Prostate gland (tissue), 2 donors: ENCODE data around the gene UBE2E2. TPM values are rescaled to one million over a fixed set of nuclear protein-coding genes. Genes with fewer than 3 reads are reported as not detected.
"Not testable (repeated sequence)": the region's sequence is repeated elsewhere in the genome, so short reads cannot be mapped to it uniquely, and the experiment has no call there.

Experiments
- DNase-seq: peaks from one replicate; pipeline ENCODE4 v3.0.0-alpha.2; 2019; ENCODE audit warnings: low spot score
- H3K27ac ChIP-seq, 2 donors: fragments of 200-600 bp; sonication (generic); 2 replicates each; pipeline ENCODE4 v1.5.1; 2017 to 2019
- H3K27me3 ChIP-seq: fragments of 200-600 bp; sonication (generic); replicated peaks from 2 replicates; pipeline ENCODE4 v1.5.1; 2019; ENCODE audit not compliant: insufficient read depth
- H3K36me3 ChIP-seq, 2 donors: fragments of 200-600 bp; sonication (generic); 1 replicate in 1 of 2; 2 replicates in 1 of 2; pipeline versions ENCODE4 v1.5.1 to v1.8.1; 2017 to 2019
- H3K4me1 ChIP-seq: fragments of 200-600 bp; sonication (generic); replicated peaks from 2 replicates; pipeline ENCODE4 v1.5.1; 2019
- H3K4me3 ChIP-seq, 2 donors: fragments of 200-600 bp; sonication (generic); 2 replicates each; pipeline ENCODE4 v1.5.1; 2017 to 2019
- H3K9me3 ChIP-seq: fragments of 200-600 bp; sonication (generic); 2 replicates; pipeline ENCODE4 v1.5.1; 2017
- POLR2A ChIP-seq: fragments of 450-650 bp; IDR thresholded peaks from one replicate; pipeline ENCODE4 v1.6.1; 2016; ENCODE audit warnings: antibody characterized with exemption, mild to moderate bottlenecking
- POLR2AphosphoS5 ChIP-seq: sonication (generic); formaldehyde crosslinking; IDR thresholded peaks from one replicate; pipeline ENCODE4 v1.6.1; 2017; ENCODE audit warnings: antibody characterized with exemption
- WGBS: methylation state at CpG from one replicate; pipeline ENCODE4 v1.1.5; 2018; 5-methylcytosine and 5-hydroxymethylcytosine counted together
- intact Hi-C: fragments of 100-400 bp; cut with DNase I; formaldehyde crosslinking; loops from one replicate; pipeline ENCODE4 v1.14.2; 2022
- total RNA-seq, 2 donors: library from RNA; depleted of rRNA; stranded (reverse); fragments of >200 nt; gene quantifications; one replicate each; pipeline ENCODE4 v1.1.0, GENCODE V29; 2016
- TF ChIP-seq, protein P1 (sequence below), 4 experiments: fragments of 200-600 bp in 2 of 4; fragments of 450-650 bp in 2 of 4; sonication (generic) in 2 of 4; IDR thresholded peaks; 1 replicate in 3 of 4; 2 replicates in 1 of 4; pipeline ENCODE4 v1.5.1; 2016 to 2019; ENCODE audit warnings: antibody characterized with exemption in 4 of 4, mild to moderate bottlenecking in 2 of 4, moderate library complexity in 2 of 4

Gene UBE2E2
- total RNA-seq, 2 donors from 2014 or later: 25.9 to 48.7 TPM

DNA sequence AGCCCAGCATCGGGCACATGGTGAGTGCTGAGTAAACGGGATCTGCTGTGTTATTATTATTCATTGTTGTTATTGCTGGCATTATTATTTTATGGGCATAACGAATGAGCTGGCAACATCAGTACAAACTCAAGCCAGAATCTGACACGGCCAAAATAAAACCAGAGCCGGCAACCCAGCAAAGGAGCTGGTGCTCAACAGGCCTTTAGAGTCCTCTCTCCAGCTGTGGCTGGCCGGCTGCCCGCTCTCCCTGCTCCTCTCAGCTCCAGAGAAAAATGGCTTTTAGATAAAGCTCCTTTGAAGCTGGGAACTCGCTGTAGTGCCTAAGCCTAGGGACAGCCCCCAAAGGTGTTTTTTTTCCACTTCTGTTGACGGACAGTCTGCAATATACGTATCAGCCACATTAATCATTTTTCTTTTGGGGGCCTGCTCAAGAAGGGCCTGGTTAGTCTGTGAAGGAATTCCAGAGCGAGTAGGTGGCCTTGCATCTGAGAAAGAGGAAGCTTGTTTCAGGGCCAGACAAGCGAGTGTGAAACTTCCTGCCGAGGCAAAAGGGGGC is 408.7 kb downstream of the UBE2E2 start:
- Histone ChIP-seq H3K27ac (peak overlapping the region; percentile 1 to 32), H3K36me3 (no peaks in the 10 kb centered on the region), H3K4me3 (no peak overlapping the region), H3K4me1 (no peaks in the 10 kb centered on the region), H3K27me3 (no peaks in the 10 kb centered on the region), H3K9me3 (no peaks in the 10 kb centered on the region)
- intact Hi-C loops: no loop called here
- 25% methylated on average over 13 of the region's 13 CpGs for WGBS
- TF ChIP-seq POLR2AphosphoS5 (no peak), POLR2A (no peak)
- TF ChIP-seq, protein P1, sequence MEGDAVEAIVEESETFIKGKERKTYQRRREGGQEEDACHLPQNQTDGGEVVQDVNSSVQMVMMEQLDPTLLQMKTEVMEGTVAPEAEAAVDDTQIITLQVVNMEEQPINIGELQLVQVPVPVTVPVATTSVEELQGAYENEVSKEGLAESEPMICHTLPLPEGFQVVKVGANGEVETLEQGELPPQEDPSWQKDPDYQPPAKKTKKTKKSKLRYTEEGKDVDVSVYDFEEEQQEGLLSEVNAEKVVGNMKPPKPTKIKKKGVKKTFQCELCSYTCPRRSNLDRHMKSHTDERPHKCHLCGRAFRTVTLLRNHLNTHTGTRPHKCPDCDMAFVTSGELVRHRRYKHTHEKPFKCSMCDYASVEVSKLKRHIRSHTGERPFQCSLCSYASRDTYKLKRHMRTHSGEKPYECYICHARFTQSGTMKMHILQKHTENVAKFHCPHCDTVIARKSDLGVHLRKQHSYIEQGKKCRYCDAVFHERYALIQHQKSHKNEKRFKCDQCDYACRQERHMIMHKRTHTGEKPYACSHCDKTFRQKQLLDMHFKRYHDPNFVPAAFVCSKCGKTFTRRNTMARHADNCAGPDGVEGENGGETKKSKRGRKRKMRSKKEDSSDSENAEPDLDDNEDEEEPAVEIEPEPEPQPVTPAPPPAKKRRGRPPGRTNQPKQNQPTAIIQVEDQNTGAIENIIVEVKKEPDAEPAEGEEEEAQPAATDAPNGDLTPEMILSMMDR (IDR thresholded peaks at IDR 0.05): no peak
- no peak for DNase-seq

DNA sequence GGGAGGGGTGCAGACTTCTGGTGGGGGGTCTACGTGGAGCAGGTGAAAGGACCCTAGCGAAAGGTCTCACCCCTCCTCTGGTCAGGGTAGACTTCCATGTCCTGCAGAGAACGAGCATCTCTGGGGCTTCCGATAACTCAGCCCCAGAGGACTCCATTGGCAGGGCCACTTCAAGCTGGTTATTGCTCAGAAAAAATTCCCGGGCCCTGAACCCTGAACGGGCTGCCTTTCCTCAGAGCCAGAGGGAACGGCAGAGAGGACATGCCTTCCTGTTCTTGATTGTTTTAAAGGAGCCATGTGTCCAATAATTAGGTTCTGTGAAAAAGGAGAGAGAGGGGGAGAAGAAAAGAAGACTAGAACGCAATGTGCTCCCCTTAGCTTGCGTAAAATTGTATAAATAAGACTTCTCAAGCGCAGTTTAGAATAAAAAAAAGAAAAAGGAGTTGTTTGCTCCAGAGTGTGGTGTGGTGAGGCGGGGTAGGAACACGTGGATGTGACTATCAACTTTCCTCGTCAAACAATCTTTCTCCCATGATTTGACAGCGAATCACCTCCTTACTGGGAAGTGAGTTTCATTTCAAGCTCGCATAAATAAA is 409.3 kb downstream of the UBE2E2 start:
- Histone ChIP-seq H3K9me3 (no peaks in the 10 kb centered on the region), H3K27me3 (no peaks in the 10 kb centered on the region), H3K4me3 (no peak overlapping the region), H3K4me1 (no peaks in the 10 kb centered on the region), H3K27ac (peak overlapping the region; percentile 1 to 32), H3K36me3 (no peaks in the 10 kb centered on the region)
- intact Hi-C loops: no loop called here
- TF ChIP-seq POLR2AphosphoS5 (no peak), POLR2A (no peak)
- TF ChIP-seq, protein P1 (IDR thresholded peaks at IDR 0.05): no peak
- 39% methylated on average over 15 of the region's 15 CpGs for WGBS
- DNase-seq: no peak

DNA sequence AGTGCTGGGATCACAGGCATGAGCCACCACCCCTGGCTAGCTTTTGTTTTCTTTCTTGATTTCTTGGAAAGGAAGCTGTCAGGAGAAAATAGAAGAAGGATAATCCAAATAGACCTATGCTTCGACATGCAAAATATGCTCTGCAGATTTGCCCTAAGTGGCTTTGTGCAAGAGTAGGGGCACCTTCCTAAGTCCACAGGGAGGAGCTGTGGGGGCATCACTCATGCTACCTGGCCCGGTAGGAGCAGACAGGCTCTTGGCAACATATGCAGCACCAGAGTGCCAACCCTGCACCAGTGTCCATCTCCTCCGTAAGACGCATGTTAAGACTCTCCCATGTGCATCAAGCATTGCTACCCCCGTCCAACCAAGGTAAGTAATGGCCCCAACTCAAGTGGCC is 411.9 kb downstream of the UBE2E2 start:
- Histone ChIP-seq H3K9me3 (no peaks in the 10 kb centered on the region), H3K36me3 (no peaks in the 10 kb centered on the region), H3K4me3 (no peak overlapping the region), H3K27ac (no peak overlapping the region), H3K27me3 (no peaks in the 10 kb centered on the region), H3K4me1 (no peaks in the 10 kb centered on the region)
- no peak for TF ChIP-seq POLR2A
- TF ChIP-seq, protein P1 (IDR thresholded peaks at IDR 0.05): no peak
- TF ChIP-seq POLR2AphosphoS5: no peak
- WGBS: 85% methylated on average over 5 of the region's 5 CpGs
- intact Hi-C loops: no loop called here
- DNase-seq: no peak

DNA sequence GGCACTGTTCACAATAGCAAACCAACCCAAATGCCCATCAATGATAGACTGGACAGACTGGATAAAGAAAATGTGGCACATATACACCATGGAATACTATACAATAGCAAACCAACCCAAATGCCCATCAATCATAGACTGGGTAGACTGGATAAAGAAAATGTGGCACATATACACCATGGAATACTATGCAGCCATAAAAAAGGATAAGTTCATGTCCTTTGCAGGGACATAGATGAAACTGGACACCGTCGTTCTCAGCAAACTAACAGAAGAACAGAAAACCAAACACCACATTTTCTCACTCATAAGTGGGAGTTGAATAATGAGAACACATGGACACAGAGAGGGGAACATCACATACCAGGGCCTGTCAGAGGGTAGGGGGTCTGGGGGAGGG is 415.3 kb downstream of the UBE2E2 start:
- 87% methylated on average over 2 of the region's 2 CpGs for WGBS
- intact Hi-C loops, H3K27ac ChIP-seq: not testable (repeated sequence)

DNA sequence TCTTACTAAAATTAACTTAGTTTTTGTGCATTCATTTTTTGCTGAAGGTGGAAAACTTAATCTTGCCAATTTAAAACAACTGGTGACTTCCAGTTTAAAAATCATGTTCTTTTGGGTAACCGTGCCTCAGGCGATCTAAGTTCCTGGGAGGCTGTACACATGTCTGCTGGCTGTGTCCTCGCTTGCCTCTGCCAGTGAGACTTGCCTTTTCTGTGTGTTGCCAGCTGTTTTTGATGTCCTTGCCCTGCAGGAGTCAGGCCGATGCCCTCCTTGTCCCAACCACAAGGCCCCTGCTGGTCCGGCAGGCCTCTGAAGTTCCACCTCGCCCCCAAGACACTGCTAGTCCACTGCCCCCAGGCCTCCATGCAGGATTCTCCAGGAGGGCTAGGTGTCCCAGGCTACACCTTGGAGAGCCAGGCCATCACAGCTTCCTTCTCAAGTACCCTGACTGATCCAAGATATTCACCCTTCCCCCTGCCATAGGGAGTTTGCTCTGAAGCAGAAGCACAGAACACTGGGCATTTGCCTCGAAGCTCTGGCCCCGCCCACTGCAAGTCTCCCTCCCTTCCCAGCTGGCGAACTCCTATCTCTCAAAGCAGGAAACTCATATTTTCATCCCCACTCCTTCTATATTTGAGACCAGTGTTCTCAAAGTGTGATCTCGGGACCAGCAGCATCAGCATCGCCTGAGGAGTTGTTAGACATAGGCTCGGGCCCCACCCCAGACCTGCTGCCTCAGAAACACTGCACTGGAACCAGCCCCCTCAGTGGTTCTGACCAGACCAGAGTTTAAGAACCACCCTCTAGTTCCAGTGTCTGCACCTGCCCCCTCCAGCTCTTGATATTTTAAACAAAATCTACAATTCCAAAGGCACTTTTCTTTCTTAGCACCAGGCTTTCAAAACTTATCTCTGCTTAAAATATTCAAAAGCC is 416.8 kb downstream of the UBE2E2 start:
- Histone ChIP-seq H3K4me3 (no peak overlapping the region), H3K27me3 (no peaks in the 10 kb centered on the region), H3K36me3 (no peaks in the 10 kb centered on the region), H3K4me1 (no peaks in the 10 kb centered on the region), H3K9me3 (no peaks in the 10 kb centered on the region), H3K27ac (no peak overlapping the region)
- 72% methylated on average over 12 of the region's 12 CpGs for WGBS
- no peak for DNase-seq
- no peak for TF ChIP-seq POLR2A
- TF ChIP-seq, protein P1 (IDR thresholded peaks at IDR 0.05): no peak
- TF ChIP-seq POLR2AphosphoS5: no peak
- intact Hi-C loops: no loop called here

More for the DNA sequence above, 415.3 kb downstream of the UBE2E2 start:
- H3K4me3 ChIP-seq, H3K36me3 ChIP-seq, H3K9me3 ChIP-seq, H3K27me3 ChIP-seq, DNase-seq, H3K4me1 ChIP-seq: not testable (repeated sequence)
